Muscle of arm (tissue), 12 donors: ENCODE data around the gene ANKRD10. TPM values are rescaled to one million over a fixed set of nuclear protein-coding genes. Genes with fewer than 3 reads are reported as not detected.
A peak's percentile ranks its signal among the peaks of the same experiment; 100 is the strongest.

Experiments
- DNase-seq: peaks from one replicate; pipeline ENCODE4 v3.0.0-alpha.2; 2013
- polyA plus RNA-seq, 12 donors: library from polyadenylated mRNA; unstranded; fragments of 120-200 nt; gene quantifications; one replicate each; pipeline ENCODE4 v1.2.1, GENCODE V29; 2013; ENCODE audit not compliant: insufficient read length in 12 of 12

ANKRD10 gene
- polyA plus RNA-seq, 12 donors: 133 to 392 (median 236) TPM; not detected in 1

DNA sequence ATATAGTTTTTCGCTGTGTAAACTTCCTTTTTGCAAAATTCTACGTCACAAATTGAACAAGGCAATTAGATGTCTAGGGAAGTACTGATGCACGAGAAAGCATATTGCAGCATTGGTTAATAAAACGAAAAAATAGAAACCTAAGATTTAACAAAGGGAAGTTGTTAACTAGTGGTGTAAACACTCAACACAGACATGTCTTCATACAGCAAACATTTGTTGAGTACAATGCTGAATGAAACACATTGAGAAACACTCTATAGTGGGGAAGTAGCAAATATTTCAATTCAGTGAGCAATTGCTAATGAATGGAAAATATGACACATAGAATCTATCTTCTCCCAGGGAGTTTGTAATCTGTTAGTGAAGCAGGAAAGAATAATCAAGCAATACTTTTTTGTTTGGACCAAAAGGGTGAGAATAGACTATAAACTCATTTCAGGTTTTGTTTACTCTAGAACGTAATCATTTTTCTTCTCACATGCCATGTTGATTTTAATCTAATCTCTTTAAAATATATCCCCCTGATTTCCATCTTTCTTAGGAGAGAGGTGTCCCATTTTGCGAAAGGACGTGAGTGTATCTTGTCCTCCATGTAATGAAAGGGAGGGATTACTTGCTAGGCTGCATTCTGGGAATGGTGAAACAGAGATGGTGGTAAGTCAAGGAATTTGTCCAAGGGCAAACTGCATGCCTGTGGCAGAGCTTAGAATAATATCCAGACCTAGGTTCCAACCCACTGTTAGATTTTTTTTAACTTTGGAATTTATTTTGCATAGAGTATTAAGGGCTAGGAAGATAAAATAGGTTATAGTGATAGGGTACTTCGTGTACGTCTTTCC is 1.7 kb upstream of the ANKRD10 start:
- no peak for DNase-seq

DNA sequence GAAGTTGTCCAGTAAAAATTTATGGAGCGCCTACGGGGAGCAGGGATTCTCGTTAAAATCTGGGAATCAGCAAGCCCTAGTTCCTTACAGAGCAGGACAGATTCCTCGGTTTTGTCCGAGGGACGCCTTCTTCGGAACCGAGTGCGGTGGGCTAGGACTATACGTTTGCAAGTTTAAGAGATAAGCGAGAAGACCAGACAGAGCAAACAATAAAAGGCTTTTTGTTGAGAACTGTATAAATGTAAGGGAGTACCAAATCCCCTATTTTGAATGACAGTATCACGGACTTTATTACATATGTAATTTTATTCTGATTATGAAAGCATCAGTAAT is 971 bp upstream of the ANKRD10 start:
- DNase-seq: no peak

DNA sequence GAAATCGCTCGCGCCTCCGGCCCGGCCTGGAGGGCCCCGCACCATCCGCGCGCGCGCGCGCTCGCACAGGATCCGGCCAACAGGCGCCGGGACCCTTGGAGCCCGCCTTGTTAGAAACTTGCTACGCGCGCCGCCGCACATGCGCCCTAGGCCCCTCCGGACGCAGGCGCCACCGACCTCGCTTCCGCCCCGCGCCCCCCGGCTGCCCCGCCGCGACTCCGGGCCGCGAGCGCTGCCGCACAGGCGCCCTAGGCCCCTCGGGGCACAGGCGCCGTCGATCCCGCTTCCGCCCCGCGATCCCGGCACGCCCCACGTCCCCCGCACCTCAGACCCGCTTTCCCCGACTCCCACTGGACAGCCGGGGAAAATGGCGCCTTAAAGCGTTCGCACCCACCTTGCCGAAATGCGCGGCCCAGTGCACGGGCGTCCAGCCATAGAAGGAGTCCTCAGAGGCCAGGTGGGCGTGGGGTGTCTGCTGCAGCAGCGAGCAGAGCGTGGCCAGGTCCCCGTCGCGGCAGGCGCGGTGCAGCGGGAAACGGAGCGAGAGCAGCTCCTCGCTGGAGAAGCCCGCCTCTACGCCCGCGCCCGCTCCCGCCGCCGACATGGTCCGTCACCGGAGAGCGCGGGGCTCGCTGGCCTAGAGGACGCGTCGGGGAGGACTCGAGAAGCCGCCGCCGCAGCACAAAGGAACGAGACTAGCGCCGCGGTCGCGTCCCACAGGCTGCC is 375 bp downstream of the ANKRD10 start:
- DNase-seq: peak; percentile 87

DNA sequence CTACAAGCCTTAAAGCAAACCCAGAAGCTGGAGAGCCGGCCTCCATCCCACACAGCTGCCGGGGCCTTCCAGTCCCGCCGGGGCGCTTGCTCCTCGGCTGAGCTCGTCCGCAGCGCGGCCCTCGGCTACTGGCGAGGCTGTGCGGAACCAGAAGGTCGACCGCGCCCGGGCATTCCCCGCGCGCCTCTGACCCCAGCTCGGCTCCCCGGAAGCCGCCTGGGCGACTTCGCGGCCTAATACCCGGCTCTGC is 863 bp downstream of the ANKRD10 start:
- DNase-seq: no peak

DNA sequence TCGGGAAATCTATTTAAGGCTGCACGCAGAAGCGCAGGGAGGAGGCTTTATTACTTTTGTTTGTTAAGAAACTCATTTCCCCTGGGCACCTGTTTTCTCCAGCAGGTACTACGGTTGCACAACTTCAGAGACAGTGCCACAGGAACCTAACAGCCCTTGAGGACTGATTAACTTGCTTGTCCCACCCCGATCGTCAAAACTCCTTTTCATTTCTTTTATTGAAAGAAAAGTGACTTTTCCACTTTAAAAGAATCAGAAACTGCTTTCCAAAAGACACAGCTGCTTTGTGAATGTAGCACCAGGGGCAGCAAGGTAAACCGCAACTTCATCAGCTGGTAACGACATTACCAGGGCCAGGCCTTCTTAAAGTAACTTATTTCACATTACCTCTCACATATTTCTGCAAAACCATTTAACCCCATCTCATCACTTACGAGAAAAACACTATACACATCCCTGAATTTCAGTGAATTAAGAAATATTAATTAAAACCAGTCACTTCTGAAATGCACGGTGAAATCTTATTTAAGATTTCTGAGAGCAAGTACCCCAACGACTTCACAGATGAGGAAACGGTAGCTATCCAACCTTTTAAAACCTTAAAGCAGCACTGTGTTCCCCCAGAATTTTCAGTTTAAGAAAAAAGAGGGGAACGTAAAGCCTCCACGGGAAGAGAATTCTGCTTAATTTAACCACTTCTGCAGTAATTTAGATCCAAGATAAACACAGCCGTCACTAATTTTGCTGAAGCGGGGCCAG is 1.4 kb downstream of the ANKRD10 start:
- peak; percentile 35 for DNase-seq

DNA sequence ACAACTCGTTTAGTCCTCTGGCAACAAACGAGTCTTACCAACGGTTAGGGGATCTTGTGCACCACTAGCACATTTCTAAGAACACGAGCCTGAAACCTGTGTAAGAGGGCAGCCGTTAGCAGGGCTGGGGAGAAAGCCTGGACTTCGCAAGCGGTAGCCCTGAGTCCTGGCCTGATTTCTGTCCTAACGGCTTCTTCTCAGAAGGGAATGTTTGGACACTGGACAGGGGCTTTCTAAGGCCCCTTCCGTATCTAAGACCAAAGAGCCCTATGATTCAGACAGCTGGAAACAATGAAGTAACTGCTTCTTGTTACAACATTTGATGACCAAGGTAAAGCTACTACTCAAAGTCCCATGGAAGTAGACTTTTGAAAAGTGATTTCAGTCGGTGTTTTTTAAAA is 2.2 kb downstream of the ANKRD10 start:
- DNase-seq: peak; percentile 38

DNA sequence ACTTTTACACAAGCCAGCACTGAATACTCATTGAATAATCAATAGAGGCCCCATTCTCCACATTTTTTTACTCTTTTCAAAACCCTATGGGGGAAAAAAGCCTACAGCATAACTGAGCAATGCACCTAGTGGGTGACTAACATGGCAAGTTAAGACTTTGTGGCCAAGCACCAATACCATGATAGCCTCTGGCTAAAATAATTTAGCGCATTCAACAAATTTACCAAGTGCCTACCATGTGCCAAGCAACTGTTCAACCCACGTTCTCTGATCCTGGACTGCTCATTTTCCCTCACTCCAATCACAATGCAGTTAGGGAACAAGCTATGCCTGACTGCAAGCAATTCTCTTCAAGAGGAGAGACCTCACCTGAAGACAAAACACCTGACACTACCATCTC is 3.0 kb downstream of the ANKRD10 start:
- DNase-seq: no peak

DNA sequence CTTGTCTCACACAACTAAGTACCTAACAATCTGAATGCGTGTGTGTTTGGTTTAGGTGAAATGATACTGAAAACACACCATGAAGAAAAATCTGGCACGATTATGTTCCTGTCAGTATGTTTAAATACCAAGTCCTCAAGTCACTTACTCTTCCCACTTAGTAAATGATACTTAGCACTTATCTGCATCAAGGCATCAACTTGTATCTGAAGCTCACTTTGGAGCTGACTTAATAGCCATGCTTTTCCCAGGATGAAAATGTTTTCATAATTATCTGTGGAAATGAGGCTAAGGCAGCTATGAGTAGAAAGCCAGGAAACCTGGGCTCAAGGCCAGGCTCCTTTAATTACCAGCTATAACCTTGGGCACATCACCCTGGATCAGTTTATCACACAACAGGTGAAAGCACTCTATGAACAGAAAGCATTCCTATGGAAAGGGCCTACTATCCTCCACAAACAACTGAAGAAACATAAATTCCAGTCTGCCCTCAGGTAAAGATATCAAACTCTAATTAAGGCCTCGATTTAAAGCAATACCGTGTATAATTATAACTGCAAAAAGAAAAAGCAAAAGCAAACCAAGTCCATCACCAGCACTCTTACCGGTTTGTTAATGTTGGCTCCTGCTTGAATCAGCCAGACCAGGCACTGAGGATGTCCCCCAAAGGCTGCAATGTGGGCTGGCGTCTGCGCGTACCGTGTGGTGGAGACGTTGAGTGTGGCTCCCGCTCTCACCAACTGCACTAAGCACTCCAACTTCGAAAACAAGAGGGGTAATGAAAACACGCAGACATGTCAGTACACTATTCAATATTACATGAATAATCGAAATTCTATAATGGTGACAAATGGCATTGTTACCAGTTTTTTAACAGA is 4.6 kb downstream of the ANKRD10 start:
- DNase-seq: no peak

DNA sequence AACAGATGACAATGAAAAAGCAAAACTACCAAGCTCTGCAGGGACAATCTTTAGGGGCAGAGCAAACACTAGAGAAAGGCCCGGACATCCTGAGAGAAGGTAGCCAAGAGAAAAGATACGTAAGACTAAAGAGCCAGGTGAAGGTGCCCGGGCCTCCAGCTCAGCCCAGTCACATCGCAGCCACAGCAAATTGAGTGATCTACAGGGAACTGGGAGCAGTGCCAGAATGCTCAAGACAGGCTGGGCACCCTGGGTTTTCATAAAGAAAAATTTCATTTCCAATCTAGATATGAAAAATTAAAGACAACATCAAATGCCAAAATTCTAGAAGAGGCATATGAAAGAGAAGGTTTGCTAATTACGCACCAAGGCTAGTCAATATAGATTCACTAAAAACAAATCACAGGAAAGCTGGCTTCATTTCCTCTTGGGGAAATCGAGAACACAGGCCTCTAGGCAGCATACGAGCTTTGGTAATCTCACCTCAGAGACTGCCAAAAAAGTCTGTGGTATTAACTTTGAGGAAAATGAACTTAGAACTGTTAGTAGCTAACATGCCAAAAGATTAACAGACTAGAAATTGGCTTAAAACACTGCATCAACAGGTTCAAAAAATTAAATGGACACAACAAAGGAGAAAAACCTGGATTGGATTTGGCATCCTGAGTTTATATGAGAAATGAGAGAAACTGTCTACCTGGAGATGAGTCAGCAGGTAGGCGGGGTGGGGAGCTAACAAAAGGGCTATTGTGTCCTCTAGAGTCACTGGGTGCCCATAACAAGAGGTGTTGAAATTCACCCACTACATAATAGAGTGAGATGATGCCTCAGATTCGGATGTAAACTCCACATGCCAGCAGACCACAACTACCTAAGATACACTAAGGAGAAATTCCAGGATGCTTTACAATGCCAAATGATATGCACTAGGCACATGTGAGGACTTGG is 6.6 kb downstream of the ANKRD10 start:
- no peak for DNase-seq

DNA sequence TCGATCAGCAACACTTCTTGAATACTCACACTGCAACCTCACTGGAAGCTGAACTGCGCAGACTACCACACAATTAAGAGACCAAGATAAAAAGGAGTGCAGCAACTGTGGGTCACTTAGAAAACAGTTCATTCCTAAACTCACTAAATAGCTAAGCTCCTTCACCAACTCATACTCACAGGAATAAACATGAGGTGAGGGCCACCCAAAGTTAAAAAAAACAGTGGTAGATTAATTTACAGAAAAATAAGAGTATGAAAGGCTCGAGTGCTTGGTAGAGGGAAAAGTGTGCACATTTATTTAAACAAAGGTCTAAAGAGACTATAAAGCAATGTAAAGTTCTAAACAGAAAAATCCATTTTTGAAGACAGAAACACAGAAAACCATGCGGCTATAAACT is 7.6 kb downstream of the ANKRD10 start:
- no peak for DNase-seq

DNA sequence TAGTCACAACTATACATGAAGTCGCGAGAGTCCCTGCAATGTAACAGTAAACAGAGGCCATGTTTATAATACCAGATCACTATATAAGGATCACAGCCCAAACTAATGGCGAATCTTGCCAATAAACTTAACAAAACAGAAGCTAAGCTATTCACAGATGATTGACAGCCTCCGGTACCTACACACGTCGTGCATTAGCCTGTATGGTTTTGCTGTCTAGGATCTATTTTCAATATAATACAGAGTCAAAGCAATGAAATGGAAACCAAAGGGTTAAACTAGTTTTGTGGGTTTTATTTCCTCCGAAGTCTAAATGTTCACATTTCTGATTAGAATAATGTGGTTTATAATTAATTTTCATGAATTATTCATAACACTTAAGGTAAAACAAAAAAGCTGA is 10.1 kb downstream of the ANKRD10 start:
- no peak for DNase-seq

DNA sequence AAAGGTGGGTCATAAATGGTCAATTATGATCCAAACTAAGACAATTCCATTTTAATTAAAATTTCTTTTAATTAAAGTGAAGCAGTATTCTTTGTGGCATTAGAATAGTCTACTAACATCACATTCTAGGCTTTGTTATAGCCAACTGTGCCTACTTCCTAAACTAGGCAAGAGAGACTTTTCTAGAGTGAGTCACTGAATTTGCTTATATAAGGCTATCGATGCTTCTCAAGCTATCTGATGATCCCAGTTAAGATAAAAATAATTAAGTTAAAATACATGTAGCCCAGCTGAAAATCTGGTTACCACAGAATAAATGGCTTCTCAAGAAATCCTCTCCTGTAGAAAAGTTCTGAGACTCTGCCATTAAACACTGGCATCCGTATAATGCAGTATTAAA is 12.5 kb downstream of the ANKRD10 start:
- DNase-seq: no peak

DNA sequence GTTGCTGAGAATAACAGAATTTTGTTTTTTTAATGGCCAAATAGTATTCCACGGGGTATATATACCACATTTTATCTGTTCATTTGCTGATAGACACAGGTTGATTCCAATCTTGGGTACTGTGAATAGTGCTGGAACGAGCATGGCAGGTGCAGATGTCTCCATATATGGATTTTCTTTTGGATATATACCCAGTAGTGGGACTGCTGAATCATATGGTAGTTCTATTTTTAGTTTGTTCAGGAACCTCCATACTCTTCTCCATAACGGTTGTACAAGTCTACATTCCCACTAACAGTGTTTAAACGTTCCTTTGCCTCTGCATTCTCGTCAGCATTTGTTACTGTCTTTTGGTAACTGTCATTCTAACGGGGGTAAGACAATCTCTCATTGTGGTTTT is 17.3 kb downstream of the ANKRD10 start:
- no peak for DNase-seq

DNA sequence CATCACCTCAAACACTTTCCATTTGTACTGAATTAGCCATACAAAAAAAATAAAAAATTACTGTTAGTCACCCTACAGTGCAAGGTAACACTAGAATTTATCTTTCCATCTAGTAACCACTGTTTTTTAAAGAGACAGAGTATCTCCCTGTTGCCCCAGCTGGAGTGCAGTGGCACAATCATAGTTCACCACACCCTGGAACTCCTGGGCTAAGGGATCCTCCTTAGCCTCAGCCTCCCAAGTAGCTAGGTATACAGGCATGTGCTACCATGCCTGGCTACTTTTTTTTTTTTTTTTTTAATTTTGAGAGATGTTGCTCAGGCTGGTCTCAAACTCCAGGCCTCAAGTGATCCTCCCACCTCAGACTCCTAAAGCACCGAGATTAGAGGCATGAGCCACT is 17.9 kb downstream of the ANKRD10 start:
- no peak for DNase-seq

DNA sequence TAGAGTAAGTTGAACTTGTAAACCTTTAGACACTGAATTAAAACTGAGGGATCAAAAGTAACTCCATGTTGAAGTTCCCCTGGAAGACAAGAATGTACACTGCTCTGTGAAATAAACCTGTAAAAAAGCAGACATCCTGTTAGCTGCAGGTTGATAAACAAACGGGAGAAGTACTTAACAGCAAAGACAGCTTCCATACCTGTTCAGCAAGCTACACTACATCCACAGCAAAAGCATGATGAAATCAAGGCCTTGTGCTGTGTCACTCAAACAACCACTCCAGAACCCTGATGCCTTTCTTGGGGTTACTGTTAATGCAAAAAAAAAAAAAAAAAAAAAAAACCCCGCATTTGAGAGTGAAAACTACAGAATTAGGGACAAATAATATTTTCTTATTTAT is 20.8 kb downstream of the ANKRD10 start:
- DNase-seq: no peak

DNA sequence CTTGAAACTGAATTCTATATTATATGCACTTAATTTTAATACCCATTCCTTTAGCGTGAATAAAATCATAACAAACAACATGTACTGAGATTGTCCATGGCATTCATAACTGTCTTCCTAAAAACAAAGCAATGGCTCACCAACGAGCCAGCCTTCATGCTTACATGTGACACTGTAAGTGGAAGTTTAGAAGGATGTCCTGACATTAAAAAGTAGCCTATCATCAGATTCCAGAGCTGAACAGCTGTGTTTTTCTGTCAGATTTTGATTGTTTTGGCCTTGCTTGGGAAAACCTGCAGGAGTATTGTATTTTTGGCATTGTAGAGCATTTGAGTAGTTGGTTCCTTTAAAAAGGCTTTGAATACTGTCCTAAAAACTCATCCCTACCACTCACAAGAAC is 21.3 kb downstream of the ANKRD10 start:
- no peak for DNase-seq

DNA sequence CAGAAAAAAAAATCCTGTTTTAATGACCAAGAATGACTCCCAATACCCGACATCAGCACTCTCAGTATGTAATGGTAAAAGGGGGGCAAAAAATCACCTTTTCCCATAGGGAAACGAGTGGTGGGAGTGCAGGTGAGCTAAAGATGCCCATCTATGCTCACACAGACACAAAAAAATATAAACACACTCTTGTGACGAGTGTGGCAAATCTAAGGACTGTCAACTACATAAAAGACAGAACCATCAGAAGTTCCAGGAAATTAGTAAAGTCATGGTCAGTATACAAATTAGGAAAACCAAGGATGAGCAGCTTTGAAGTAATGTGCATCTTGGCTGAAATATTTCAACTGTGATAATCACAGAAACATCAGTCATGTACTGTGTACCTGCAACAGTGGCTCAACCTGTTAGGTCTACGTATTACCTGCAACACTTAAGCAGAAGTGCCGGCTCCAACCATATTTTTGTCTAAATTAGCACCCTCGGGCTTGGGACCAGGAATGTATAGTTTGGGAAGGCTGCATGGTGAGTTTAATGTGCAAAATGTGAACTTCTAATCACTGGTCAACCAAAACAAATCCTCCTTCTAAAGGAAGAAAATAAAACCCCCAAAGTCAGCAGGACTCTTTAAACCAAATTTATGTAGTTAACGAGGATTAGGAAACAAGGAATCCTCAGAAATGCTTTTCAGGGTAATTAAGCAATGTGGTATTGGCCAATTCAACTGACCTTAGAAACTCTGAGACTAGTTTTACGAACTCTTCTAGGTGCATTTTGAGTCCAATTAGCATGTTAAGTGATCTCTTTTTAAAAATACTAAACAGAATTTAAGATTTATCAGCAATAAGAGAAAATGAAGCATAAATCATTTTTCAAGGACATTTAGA is 24.3 kb downstream of the ANKRD10 start:
- no peak for DNase-seq

DNA sequence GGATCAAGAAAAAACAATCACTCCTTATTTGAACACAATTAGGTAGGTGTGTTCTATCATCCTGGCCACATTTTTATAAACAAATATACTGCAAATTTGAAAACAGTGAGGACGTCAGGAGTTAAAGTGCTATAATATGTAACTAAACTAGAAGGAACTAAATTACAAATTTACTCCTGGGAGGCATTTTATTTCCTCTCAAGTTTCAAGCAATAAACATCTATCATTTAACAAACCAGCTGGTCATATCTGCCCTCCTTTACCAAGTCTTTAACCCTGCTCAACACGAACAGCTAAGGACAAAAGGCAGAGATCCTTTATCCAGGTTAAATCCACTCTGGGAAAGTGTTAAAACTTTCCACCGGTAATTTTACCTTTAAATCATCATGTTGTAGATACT is 26.5 kb downstream of the ANKRD10 start:
- DNase-seq: no peak

DNA sequence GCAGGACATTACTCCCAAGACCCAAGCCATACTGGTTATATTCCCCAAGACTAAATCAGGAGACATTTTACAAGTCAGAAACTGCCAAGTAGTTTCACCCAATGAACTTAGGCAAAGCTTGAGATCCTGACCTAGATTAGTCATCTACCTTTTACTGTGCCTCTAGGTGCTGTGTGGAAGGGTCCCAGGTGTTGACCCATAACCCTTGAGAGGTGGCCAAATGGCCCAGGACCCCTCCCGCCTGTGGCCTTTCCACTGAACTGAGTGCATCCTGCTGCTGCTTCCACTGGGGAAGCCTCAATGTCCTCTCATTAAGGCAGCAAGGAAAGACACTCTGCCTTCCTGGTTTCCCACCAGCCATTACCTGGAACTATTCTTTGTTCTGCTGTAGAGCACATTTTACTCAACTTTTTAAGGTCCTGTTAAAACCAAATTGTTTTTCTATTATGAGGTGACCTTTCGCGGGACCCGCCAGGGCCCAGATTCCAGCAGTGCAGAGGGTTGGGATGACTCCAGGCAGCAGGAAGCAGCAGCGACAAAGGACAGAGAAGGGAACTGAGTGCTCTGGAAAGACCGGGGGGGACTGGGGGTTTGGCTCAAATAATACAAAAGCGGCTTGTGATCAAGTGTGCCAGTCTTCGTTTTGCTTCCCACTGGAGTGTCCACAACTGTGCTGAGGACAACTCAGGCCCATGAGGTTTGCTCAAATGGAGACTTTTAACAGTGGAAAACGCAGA is 27.1 kb downstream of the ANKRD10 start:
- no peak for DNase-seq
